ENCODE results near the gene CCDC82. TPM values are rescaled to one million over a fixed set of nuclear protein-coding genes. Genes with fewer than 3 reads are reported as not detected.
A peak's percentile ranks its signal among the peaks of the same experiment; 100 is the strongest.

CCDC82 gene
- total RNA-seq, 1 donor from 2014 or later: 11.8 TPM

DNA sequence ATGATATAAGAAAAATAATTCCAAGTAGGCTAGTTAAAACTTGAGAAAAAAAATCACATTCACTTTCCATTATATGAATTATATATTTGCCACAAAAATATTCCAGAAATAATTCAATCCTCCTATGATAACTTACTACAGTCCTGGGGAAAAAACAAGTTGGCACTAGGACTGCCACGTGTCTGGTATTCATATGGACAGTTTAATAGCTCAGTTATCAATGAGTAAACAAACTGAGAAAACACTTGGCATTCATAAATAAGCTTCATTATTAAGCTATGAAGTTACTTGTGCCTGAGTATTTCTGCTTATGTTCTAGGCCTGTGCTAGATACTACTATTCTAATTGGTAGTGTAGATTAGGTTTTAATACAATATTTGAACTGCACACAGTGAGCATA lies 24.2 kb downstream of the CCDC82 start:
- DNase-seq (ENCODE audit: low spot score) (no peak), ATAC-seq (no peak)

GRCh38 chr11:96361778-96362177 lies 27.9 kb downstream of the CCDC82 start:
- ATAC-seq: no peak
- DNase-seq (ENCODE audit: low spot score): no peak

DNA sequence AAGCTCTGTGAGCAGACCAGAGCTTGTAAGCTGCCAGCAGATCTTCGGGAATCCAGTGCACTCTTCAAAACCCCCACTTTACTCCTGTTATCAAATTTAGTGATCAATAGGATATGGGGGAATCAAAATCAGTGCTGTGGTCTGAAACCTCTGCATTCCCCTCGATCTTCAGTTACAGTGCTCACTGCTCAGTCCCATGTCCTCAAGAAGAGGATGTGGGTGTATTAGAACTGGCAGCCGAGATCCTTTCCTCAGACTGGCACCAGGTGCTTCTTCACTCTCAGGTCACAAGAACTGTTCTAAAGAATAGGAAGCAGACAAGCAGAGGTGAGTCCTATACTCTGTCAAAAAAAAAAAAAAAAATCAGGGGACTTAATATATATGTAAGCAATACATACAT lies 31.4 kb downstream of the CCDC82 start:
- no peak for ATAC-seq
- no peak for DNase-seq (ENCODE audit: low spot score)

DNA sequence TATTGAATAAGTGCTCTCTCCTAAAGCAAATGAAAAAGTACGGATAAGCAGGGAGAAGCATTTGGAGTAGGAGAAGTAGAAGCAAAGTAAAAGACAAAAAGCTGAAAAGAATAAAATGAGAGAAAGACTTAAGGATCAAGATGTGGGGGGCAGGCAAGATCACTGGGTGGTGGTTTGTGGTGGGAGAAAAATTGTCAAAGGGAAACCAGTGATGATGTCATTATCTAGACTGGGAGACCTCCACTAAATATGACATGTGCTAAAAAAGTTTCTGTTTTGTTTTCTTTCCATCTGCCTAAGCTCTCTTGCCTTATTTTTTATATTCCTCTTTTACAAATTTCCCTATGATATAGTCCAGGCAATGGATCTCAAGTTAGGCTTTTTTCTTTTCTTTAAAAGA lies 31.9 kb downstream of the CCDC82 start:
- no peak for DNase-seq (ENCODE audit: low spot score)
- ATAC-seq: no peak

GRCh38 chr11:96356848-96357247 lies 32.9 kb downstream of the CCDC82 start:
- ATAC-seq (no peak), DNase-seq (ENCODE audit: low spot score) (no peak)

GRCh38 chr11:96342961-96343711 lies 46.6 kb downstream of the CCDC82 start, which contains the start of gene MAML2:
TSS of gene MAML2 (minus strand) at chr11:96343195. CDS start at chr11:96341895, 1,300 bp downstream.
- DNase-seq (ENCODE audit: low spot score) (peak; percentile 87), ATAC-seq (peak; percentile 99)

GRCh38 chr11:96342014-96342960 lies 47.4 kb downstream of the CCDC82 start:
- ATAC-seq (peak; percentile 11), DNase-seq (ENCODE audit: low spot score) (no peak)

DNA sequence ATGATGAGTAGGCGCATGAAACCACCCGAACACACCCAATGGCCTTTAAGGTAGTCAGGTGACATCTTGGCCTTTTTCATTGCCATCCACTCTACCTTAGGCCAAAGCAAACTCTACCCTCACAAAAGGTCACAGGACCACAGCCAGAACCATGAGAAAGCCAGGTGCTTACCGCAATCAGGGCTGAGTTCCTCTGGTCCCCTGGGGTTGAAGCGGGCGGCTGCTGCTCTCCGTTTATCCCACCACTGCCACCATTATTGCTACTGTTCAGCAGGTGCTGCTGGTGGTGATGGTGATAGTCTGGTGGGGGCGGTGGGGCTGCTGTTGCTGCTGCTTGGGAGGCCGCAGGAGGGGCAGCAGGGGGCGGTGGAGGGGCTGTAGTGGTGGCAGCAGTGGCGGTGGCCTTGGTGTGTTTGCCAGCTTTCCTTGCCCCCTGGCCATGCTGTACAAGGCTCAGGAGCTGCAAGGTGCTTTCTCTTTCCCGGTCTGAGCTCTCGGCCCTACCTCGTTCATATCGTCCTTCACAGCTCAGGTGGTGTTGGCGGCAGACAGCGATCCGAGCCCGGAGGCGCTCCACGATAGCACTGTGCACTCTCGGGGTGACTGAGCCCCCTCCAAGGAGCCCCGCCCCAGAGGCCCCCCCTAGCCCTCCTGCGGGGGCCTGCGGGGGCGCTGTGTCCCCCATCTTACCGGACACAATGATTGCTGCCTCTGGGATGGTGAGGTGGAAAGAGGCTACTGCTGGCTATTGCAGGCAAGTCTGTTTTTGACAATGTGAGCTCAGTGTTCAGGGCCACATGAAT lies 48.3 kb downstream of the CCDC82 start:
- ATAC-seq (peak; percentile 6), DNase-seq (ENCODE audit: low spot score) (no peak)

DNA sequence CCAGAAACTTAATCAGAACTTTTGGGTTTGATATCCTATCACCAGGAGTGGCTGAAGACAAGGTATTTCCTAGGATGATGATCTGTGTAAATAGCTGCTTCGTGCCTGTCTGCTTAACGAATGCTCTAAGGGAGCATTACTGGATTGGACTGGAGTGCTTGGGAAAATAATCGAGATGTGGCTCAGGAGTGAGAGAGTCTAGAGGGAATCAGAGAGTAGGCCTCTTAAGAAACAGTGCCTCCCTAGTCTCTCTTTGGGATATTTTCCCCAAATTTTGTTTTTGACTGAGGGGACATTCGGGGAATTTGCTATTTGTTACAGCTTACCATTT lies 49.2 kb downstream of the CCDC82 start:
- DNase-seq (ENCODE audit: low spot score) (no peak), ATAC-seq (no peak)

GRCh38 chr11:96339706-96340554 lies 49.8 kb downstream of the CCDC82 start:
- DNase-seq (ENCODE audit: low spot score) (no peak), ATAC-seq (no peak)

GRCh38 chr11:96338910-96339705 lies 50.6 kb downstream of the CCDC82 start:
- DNase-seq (ENCODE audit: low spot score): no peak
- ATAC-seq: no peak

GRCh38 chr11:96337541-96338431 lies 51.9 kb downstream of the CCDC82 start:
- ATAC-seq: no peak
- no peak for DNase-seq (ENCODE audit: low spot score)

DNA sequence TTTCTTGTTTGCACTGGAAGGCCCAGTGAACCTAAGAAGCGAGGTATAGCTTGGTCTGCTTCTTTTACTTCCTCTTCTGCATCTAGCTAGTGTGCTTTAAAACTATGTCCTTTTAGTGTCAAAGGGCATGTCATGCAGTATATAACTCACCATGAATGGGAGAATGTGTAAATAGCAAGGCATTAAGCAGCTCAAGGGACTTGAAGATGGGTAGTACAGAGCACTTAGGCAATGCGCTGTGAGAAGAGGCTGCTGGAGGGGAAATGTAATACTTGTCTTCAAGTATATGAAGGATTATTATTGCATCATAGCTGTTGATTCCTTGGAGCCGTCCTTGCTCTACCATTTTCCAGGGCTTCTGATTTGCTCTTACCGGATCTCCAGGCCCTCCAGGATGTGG lies 54.3 kb downstream of the CCDC82 start:
- ATAC-seq (no peak), DNase-seq (ENCODE audit: low spot score) (no peak)

DNA sequence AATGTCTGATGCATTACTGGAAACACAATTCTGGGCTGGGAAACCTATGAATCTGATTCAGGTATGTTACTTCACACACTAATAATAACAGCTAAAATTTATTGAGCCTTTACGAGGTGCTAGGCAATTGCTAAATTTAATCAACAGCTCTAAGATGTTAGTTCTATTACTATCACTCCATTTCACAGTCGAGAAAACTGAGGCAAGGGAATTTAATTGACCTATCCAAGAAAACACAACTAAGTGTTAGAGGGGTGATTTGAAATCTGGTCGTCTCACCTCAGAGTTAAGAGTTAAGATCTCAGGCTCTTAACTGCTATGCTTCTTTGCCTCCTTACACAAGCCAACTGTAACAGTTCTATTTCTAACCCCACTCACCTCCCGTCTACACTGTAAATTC lies 55.5 kb downstream of the CCDC82 start:
- DNase-seq (ENCODE audit: low spot score) (no peak), ATAC-seq (no peak)

DNA sequence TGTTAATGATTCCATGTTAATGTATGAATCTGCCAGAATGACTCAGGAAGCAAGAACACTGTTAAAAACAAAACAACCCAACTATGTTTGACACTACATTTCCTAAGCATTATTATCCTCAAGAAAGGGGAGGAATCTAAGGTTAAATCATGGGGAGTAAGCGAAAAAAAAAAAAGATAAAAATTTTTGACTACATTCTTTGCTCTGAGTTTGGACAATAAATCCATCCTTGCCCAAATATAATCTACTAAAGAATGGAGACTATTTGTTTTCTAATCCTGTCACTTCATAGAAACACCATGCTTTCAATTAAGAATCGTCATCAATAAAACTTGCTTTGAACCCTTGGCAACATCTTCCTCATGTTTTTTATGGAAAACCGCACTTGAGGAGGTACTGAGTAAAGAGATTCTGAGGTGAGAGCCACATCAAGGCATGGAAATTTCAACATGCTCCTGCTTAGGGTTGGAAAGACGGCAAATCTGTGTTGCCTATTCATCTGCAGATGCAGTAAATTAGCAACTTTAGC lies 56.5 kb downstream of the CCDC82 start:
- no peak for DNase-seq (ENCODE audit: low spot score)
- ATAC-seq: no peak

DNA sequence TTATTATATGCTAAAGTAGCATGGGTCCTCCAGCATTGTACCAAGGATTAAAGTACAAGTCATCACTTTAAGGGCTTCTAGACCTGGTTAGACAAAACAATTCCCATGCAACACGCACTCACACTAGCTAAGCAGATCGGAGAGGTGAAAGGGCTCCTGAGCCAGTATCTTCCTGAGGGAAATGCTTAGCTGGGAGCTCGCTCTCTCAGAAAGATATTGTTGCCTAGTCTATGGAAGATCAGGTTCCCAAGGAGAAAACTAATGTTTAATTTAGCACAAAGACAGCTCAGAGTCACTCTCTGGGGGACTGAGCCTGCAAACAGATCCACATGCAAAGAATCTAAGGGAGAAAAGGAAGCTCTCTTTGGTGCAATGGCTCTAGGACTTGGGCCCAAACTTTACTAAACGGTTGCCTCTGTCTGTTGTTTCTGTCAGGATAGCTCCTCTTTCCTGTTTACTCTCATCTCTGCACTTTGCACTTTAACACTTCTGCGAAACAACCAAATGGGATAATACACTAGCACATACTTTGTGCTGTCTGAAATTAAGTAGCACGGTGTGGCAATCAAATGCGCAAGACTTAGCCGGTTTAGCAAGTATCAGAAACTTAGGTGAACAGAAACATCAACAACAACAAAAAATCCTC lies 57.5 kb downstream of the CCDC82 start:
- peak; percentile 91 for ATAC-seq
- DNase-seq (ENCODE audit: low spot score): no peak

- peak; percentile 41 for ATAC-seq
- DNase-seq (ENCODE audit: low spot score): no peak
Measured at GRCh38 chr11:96331699-96332116, 58.0 kb downstream of the CCDC82 start.

GRCh38 chr11:96330511-96330859 lies 59.2 kb downstream of the CCDC82 start:
- DNase-seq (ENCODE audit: low spot score) (no peak), ATAC-seq (no peak)
